OCI-LY1 (cell line): ENCODE results near the gene DACH1.

Experiments used
- H2AFZ ChIP-seq: fragments of 200-600 bp; sonication (generic), shearing (Covaris generic); 2 replicates; pipeline ENCODE4 v1.6.0; 2014; ENCODE audit warnings: antibody characterized with exemption, mild to moderate bottlenecking, low read length
- H3F3A ChIP-seq: fragments of 200-600 bp; sonication (generic), shearing (Covaris generic); 2 replicates; pipeline ENCODE4 v1.6.0; 2014; ENCODE audit warnings: mild to moderate bottlenecking, antibody characterized with exemption, low read length, moderate library complexity; ENCODE audit not compliant: insufficient read depth
- H3K27ac ChIP-seq: fragments of 200-600 bp; sonication (generic); 2 replicates; pipeline ENCODE4 v1.5.1; 2014; ENCODE audit warnings: low read length, mixed run types, mild to moderate bottlenecking, low read depth; ENCODE audit not compliant: poor library complexity, severe bottlenecking
- H3K27me3 ChIP-seq: fragments of 200-600 bp; sonication (generic); 2 replicates; pipeline ENCODE4 v1.6.0; 2014; ENCODE audit warnings: antibody characterized with exemption, mild to moderate bottlenecking, low read length, moderate library complexity; ENCODE audit not compliant: insufficient read depth
- H3K36me3 ChIP-seq: fragments of 200-600 bp; sonication (generic); 2 replicates; pipeline ENCODE4 v1.6.1; 2014; ENCODE audit warnings: mild to moderate bottlenecking, antibody characterized with exemption, low read length, moderate library complexity, mixed read lengths; ENCODE audit not compliant: insufficient read depth
- H3K4me1 ChIP-seq: fragments of 200-600 bp; sonication (generic); 2 replicates; pipeline ENCODE4 v1.5.1; 2014; ENCODE audit warnings: mild to moderate bottlenecking, low read length, moderate library complexity; ENCODE audit not compliant: insufficient read depth, severe bottlenecking
- H3K4me2 ChIP-seq: fragments of 200-600 bp; sonication (generic), shearing (Covaris generic); 2 replicates; pipeline ENCODE4 v1.6.1; 2014; ENCODE audit warnings: low read length
- H3K4me3 ChIP-seq: fragments of 200-600 bp; sonication (generic); 2 replicates; pipeline ENCODE4 v1.5.1; 2014; ENCODE audit warnings: low read length, low read depth, mild to moderate bottlenecking, mixed read lengths; ENCODE audit not compliant: poor library complexity, severe bottlenecking
- H3K79me2 ChIP-seq: fragments of 200-600 bp; shearing (Covaris generic); 2 replicates; pipeline ENCODE4 v1.6.1; 2016; ENCODE audit warnings: mixed run types, low read length, mixed read lengths; ENCODE audit not compliant: insufficient read depth
- H3K9ac ChIP-seq: fragments of 200-600 bp; sonication (generic), shearing (Covaris generic); 2 replicates; pipeline ENCODE4 v1.6.1; 2014; ENCODE audit warnings: mild to moderate bottlenecking, low read length, mixed read lengths
- H3K9me2 ChIP-seq: fragments of 200-600 bp; sonication (generic), shearing (Covaris generic); 2 replicates; pipeline ENCODE4 v1.6.1; 2014; ENCODE audit warnings: low read depth, mild to moderate bottlenecking, low read length, mixed read lengths
- H3K9me3 ChIP-seq: fragments of 200-600 bp; shearing (Covaris generic); 2 replicates; pipeline ENCODE4 v1.6.1; 2014; ENCODE audit warnings: low read length, mixed read lengths
- H4K20me1 ChIP-seq: fragments of 200-600 bp; sonication (generic), shearing (Covaris generic); 2 replicates; pipeline ENCODE4 v1.6.0; 2016; ENCODE audit warnings: mild to moderate bottlenecking, low read length; ENCODE audit not compliant: insufficient read depth
- EZH2 ChIP-seq: fragments of 200-600 bp; sonication (generic), shearing (Covaris generic); IDR thresholded peaks from 2 replicates; pipeline ENCODE4 v1.8.0; 2017; ENCODE audit warnings: borderline replicate concordance, mixed run types, mild to moderate bottlenecking, antibody characterized with exemption, low read length, moderate library complexity, mixed read lengths
- TF ChIP-seq, protein P1 (sequence below): fragments of 200-600 bp; sonication (generic), shearing (Covaris generic); IDR thresholded peaks from 2 replicates; pipeline ENCODE4 v1.5.1; 2017; ENCODE audit warnings: mild to moderate bottlenecking, antibody characterized with exemption, low read length, moderate library complexity, mixed read lengths

Gene DACH1

DNA sequence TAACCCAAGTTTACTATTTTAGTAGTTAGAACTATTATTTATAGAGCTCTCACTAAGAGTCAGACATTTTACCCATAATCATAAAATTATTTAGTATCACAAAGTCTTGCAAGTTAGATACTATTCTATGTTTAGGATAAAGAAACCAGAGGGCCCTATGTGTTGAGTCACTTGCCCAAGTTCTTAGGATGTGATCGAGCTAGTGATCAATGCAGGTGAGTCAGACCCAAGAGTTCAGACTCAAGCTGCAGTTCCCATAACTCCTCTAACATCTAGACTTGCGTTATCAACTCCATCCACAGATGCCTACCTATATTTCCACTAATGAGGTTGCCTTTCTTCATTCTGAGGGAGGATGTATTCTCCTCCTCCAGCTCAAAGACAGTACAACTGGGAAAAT is 53.8 kb downstream of the DACH1 start:
- Histone ChIP-seq H2AFZ (no peak overlapping the region), H3K27ac (no peak overlapping the region), H3K27me3 (no peaks in the 10 kb centered on the region), H3K4me3 (no peak overlapping the region), H3K9me3 (no peaks in the 10 kb centered on the region), H3K9ac (no peak overlapping the region), H3K79me2 (no peaks in the 10 kb centered on the region), H3F3A (no peaks in the 10 kb centered on the region), H3K36me3 (no peaks in the 10 kb centered on the region), H3K9me2 (no peaks in the 10 kb centered on the region), H4K20me1 (no peaks in the 10 kb centered on the region), H3K4me2 (no peak overlapping the region), H3K4me1 (no peaks in the 10 kb centered on the region)
- TF ChIP-seq, protein P1, sequence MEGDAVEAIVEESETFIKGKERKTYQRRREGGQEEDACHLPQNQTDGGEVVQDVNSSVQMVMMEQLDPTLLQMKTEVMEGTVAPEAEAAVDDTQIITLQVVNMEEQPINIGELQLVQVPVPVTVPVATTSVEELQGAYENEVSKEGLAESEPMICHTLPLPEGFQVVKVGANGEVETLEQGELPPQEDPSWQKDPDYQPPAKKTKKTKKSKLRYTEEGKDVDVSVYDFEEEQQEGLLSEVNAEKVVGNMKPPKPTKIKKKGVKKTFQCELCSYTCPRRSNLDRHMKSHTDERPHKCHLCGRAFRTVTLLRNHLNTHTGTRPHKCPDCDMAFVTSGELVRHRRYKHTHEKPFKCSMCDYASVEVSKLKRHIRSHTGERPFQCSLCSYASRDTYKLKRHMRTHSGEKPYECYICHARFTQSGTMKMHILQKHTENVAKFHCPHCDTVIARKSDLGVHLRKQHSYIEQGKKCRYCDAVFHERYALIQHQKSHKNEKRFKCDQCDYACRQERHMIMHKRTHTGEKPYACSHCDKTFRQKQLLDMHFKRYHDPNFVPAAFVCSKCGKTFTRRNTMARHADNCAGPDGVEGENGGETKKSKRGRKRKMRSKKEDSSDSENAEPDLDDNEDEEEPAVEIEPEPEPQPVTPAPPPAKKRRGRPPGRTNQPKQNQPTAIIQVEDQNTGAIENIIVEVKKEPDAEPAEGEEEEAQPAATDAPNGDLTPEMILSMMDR = no peak
- TF ChIP-seq EZH2 = no peak

DNA sequence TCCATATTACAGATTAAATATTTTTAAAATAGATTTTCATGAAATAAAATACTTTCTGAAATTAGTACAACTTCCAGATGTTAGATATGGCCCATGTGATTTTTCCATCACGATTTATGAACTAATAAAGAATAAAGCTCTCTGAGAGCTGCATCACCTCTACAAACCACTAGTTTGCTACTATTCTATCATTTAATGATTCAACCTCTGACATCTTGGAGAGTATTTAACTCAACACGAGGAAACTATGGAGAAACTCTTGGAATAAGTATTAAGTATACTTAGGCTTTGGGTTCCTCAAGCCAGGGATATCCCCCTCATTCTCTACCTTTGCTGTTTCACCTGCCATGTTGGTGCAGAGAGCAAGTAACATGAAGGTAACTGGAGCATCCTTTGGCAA is 55.7 kb downstream of the DACH1 start:
- Histone ChIP-seq H2AFZ (no peak overlapping the region), H4K20me1 (no peaks in the 10 kb centered on the region), H3K27ac (no peak overlapping the region), H3K9ac (no peak overlapping the region), H3K27me3 (no peaks in the 10 kb centered on the region), H3K4me3 (no peak overlapping the region), H3K9me3 (no peaks in the 10 kb centered on the region), H3F3A (no peaks in the 10 kb centered on the region), H3K4me2 (no peak overlapping the region), H3K79me2 (no peaks in the 10 kb centered on the region), H3K36me3 (no peaks in the 10 kb centered on the region), H3K4me1 (no peaks in the 10 kb centered on the region), H3K9me2 (no peaks in the 10 kb centered on the region)
- TF ChIP-seq, protein P1 = no peak
- TF ChIP-seq EZH2 = no peak

DNA sequence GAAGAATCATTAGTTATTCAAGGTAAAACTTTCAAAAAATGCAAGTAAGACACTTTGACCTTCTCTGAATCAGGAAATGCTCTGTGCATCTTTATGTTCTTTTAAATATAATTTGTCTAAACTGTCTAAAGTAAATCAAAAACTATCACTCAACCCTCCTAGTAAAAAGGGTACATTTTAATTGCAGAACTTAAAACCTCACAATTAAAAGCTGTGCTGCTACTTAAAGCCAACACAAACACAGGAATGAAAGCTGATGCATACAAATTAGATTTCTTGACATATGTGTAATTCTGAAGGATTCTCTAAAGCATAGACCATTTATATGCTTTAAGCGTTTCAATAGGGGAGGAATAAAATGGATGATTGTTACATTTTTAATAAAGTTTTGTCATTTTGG is 58.3 kb downstream of the DACH1 start:
- Histone ChIP-seq H3K9me2 (no peaks in the 10 kb centered on the region), H4K20me1 (no peaks in the 10 kb centered on the region), H2AFZ (no peak overlapping the region), H3K4me1 (no peaks in the 10 kb centered on the region), H3K36me3 (no peaks in the 10 kb centered on the region), H3K4me2 (no peak overlapping the region), H3K4me3 (no peak overlapping the region), H3K27me3 (no peaks in the 10 kb centered on the region), H3K9me3 (no peaks in the 10 kb centered on the region), H3K79me2 (no peaks in the 10 kb centered on the region), H3K27ac (no peak overlapping the region), H3K9ac (no peak overlapping the region), H3F3A (no peaks in the 10 kb centered on the region)
- TF ChIP-seq, protein P1 = no peak
- TF ChIP-seq EZH2 = no peak
